GM12872 (cell line): ENCODE data around the gene BIRC6.

Experiments
- TF ChIP-seq, protein P1 (sequence below): IDR thresholded peaks from 3 replicates; pipeline ENCODE4 v1.5.1; 2011; ENCODE audit warnings: low read depth, mild to moderate bottlenecking, low read length, moderate library complexity; ENCODE audit not compliant: insufficient read depth

BIRC6 gene

DNA sequence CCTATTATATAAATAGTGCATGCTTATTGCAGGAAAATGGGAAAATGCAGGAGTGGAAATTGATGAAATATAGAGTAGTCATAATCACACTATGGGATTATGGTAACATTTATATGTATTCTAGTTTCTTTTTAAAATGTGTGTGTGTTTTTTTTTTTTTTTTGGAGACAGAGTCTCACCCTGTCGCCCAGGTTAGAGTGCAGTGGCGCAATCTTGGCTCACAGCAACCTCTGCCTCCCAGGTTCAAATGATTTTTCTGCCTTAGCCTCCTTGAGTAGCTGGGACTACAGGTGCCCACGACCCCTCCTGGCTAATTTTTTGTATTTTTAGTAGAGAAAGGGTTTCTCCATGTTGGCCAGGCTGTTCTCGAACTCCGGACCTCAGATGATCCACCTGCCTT, 47.0 kb downstream of the BIRC6 start:
- TF ChIP-seq, protein P1, sequence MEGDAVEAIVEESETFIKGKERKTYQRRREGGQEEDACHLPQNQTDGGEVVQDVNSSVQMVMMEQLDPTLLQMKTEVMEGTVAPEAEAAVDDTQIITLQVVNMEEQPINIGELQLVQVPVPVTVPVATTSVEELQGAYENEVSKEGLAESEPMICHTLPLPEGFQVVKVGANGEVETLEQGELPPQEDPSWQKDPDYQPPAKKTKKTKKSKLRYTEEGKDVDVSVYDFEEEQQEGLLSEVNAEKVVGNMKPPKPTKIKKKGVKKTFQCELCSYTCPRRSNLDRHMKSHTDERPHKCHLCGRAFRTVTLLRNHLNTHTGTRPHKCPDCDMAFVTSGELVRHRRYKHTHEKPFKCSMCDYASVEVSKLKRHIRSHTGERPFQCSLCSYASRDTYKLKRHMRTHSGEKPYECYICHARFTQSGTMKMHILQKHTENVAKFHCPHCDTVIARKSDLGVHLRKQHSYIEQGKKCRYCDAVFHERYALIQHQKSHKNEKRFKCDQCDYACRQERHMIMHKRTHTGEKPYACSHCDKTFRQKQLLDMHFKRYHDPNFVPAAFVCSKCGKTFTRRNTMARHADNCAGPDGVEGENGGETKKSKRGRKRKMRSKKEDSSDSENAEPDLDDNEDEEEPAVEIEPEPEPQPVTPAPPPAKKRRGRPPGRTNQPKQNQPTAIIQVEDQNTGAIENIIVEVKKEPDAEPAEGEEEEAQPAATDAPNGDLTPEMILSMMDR = no peak

DNA sequence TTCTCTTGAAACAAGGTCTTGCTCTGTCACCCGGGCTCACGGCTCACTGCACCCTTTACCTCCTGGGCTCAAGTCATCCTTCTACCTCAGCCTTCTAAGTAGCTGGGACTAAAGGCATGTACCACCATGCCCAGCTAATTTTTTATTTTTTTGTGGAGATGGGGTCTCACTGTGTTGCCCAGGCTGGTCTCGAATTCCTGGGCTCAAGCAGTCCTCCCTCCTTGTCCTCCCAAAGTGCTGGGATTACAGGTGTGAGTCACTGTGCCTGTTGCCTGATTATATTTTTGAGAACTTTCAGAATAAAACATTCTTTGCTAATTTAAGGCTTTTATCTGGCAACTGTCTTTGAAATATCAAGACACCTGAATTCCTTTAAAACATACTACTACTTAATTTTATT, 47.9 kb downstream of the BIRC6 start:
- TF ChIP-seq, protein P1 = no peak

DNA sequence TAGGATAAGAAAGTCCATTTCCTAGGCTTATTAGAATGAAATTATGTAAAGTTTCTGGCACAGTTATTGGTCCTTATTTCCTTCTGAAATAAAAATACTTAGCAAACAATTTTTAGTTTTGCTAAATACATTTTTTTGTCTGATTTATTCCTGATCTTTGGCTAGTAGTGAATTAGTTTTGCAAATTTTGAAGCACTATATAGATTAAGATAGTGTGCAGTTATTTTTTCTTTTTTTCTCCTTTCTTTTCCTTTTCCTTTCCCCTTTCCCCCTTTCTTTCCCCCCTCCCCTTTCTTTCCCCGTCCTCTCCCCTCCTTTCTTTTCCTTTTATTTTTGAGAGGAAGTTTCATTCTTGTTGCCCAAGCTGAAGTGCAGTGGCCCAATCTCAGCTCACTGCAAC, 59.7 kb downstream of the BIRC6 start:
- TF ChIP-seq, protein P1 = no peak

DNA sequence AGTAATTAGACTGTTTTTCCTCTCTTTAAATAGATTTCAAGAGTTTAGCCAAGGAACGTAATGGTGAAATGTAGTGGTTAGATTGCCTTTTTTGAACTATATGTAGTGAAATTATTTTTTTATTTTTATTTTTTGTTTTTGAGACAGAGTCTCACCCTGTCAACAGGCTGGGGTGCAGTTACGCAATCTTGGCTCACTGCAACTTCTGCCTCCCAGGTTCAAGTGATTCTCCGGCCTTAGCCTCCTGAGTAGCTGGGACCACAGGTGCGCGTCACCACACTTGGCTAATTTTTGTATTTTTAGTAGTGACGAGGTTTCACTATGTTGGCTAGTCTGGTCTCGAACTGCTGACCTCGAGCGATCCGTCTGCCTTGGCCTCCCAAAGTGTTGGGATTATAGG, 60.8 kb downstream of the BIRC6 start:
- TF ChIP-seq, protein P1 = no peak

DNA sequence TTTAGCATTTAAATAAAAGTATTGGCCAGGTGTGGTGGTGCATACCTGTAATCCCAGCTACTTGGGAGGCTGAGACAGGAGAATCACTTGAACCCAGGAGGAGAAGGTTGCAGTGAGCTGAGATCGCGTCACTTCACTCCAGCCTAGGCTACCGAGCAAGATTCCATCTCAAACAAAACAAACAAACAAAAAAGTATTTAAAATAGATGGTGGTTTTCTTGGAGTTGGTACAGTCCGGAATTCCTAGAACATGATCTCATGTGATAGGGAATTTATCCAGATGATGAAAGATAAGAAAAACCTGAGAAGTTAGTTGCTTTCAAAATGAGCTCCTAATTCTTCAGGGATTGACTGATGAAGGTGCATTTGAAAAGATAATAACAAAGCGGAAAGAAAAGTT, 62.0 kb downstream of the BIRC6 start:
- TF ChIP-seq, protein P1 = no peak

DNA sequence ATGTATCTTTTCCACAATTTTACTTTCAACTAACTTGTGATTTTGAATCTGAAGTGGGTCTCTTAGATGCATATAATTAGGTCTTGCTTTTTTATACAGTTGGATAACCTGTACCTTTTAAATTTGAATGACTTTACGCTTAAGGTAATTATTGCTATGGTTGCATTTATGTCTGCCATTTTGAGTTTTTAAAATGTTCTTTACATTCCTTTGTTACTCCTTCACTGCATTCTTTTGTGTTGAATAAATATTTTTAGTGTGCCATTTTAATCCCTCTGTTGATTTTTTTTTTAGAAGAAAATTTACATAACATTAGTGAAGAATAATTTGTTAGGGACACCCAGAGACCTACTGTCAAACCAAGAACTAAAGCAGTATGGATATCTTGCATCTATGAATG, 65.3 kb downstream of the BIRC6 start:
- TF ChIP-seq, protein P1 = no peak

DNA sequence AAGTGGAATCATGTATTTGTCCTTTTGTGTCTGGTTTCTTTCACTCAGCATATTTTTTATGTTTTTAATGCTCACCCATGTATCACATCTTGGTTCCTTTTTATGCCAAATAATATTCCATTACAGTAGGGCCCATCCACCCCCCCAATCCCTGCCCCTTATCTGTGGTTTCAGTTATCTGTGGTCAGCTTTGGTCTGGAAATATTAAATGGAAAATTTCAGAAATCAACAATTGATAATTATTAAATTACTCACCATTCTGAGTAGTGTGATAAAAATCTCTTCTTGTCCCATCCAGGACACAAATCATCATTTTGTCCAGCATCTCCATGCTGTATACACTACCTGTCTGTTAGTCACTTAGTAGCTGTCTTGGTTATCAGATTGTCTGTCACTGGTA, 66.7 kb downstream of the BIRC6 start:
- TF ChIP-seq, protein P1 = no peak

DNA sequence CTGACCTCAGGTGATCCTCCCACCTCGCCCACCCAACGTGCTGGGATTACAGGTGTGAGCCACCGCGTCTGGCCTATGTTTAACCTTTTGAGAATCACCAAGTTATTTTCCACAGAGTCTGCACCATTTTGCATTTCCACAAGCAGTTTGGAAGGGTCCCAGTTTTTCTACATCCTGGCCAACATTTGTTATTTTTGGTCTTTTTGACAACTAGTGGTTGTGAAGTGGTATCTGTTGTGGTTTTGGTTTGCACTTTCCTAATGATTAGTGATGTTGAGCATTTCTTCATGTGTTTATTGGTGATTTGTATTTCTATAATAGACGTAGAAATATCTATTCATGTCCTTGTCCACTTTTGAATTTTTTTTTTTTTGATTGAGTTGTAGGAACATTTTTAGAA, 67.9 kb downstream of the BIRC6 start:
- TF ChIP-seq, protein P1 = no peak
